Measurements from ENCODE around the gene SBF2.
"Not testable (repeated sequence)": the region's sequence is repeated elsewhere in the genome, so short reads cannot be mapped to it uniquely, and the experiment has no call there.

SBF2 gene

DNA sequence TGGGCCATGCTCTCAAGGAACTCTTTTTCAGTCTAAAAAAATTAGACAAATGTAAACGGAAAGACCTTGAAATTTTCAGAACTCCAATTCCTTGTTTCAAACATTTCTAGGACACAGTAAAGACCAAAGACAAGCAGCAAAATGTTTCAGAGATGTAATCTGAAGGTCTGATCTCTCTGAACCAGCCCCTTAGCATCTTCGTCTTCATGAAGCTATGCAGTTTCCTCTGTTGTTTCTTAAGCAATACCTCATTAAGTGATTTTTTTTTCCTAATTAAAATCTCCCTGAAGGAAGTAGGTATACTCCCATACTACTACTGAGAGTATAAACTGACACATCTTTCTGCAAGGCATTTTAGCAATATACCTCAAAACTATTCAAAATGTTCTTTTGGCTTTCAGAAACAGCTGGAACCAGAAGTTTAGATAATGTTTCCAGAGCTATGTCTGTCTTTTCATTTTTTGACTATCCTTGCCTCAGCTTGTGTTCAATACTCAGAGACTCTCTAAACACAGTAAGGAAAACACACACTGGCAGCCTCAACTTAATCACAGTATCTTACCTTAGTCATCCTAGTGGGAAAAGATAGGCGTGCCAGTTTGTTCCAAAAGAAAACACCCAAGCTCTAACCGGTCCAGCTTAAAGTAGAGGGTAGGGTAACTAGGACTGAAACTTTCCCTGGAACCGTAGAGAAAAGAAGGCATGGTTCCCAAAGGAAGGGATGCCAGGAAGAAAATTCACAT, 25.1 kb downstream of the SBF2 start:
- Histone ChIP-seq H3K4me2 (ENCODE audit: low read depth, low read length, poor library complexity, severe bottlenecking) (no peak overlapping the region), H3K36me3 (ENCODE audit: low read length) (no peaks in the 10 kb centered on the region), H3K9me3 (ENCODE audit: insufficient read depth, low read length) (no peaks in the 10 kb centered on the region), H2AFZ (ENCODE audit: low read depth, low read length, severe bottlenecking) (no peak overlapping the region), H3K79me2 (ENCODE audit: insufficient read depth, low read length) (no peaks in the 10 kb centered on the region), H3K9ac (ENCODE audit: low read length) (no peak overlapping the region), H3K9me2 (replicated peaks; ENCODE audit: insufficient read depth, low read length) (no peaks in the 10 kb centered on the region), H3K27ac (ENCODE audit: low read depth, low read length) (no peak overlapping the region), H3F3A (ENCODE audit: insufficient read depth) (no peaks in the 10 kb centered on the region), H3K27me3 (ENCODE audit: low read length) (no peaks in the 10 kb centered on the region), H3K4me3 (ENCODE audit: insufficient read depth, low read length, poor library complexity, severe bottlenecking) (no peak overlapping the region), H4K20me1 (ENCODE audit: low read depth, low read length) (0 out of 2 replicates have a peak, but pooled peaks cover 7% of the 10 kb centered on the region)
- no peak for TF ChIP-seq EZH2phosphoT487 (conservative IDR thresholded peaks at IDR 0.05; ENCODE audit: low read length)
- no peak for TF ChIP-seq CTCF (IDR thresholded peaks at IDR 0.05; ENCODE audit: insufficient read depth, low read length, poor library complexity, severe bottlenecking)

- TF ChIP-seq EZH2phosphoT487 (conservative IDR thresholded peaks at IDR 0.05; ENCODE audit: low read length) (no peak), CTCF (IDR thresholded peaks at IDR 0.05; ENCODE audit: insufficient read depth, low read length, poor library complexity, severe bottlenecking) (no peak)
- Histone ChIP-seq H3K27ac (ENCODE audit: low read depth, low read length) (no peak overlapping the region), H3K79me2 (ENCODE audit: insufficient read depth, low read length) (no peaks in the 10 kb centered on the region), H3K4me3 (ENCODE audit: insufficient read depth, low read length, poor library complexity, severe bottlenecking) (no peak overlapping the region), H3K9me3 (ENCODE audit: insufficient read depth, low read length) (no peaks in the 10 kb centered on the region), H3K27me3 (ENCODE audit: low read length) (no peaks in the 10 kb centered on the region), H3F3A (ENCODE audit: insufficient read depth) (no peaks in the 10 kb centered on the region), H3K9me2 (replicated peaks; ENCODE audit: insufficient read depth, low read length) (no peaks in the 10 kb centered on the region), H3K9ac (ENCODE audit: low read length) (no peak overlapping the region), H3K4me2 (ENCODE audit: low read depth, low read length, poor library complexity, severe bottlenecking) (no peak overlapping the region), H4K20me1 (ENCODE audit: low read depth, low read length) (no peaks in the 10 kb centered on the region; the same call in 1 of the 2 replicates), H2AFZ (ENCODE audit: low read depth, low read length, severe bottlenecking) (no peak overlapping the region), H3K36me3 (ENCODE audit: low read length) (no peaks in the 10 kb centered on the region)
Measured at GRCh38 chr11:10267821-10268220, 26.2 kb downstream of the SBF2 start.

GRCh38 chr11:10265936-10266335, 28.1 kb downstream of the SBF2 start:
- H3K79me2 ChIP-seq (ENCODE audit: insufficient read depth, low read length): no peaks in the 10 kb centered on the region
- H3K4me2 ChIP-seq (ENCODE audit: low read depth, low read length, poor library complexity, severe bottlenecking): no peak overlapping the region
- H3K9ac ChIP-seq (ENCODE audit: low read length): no peak overlapping the region
- H4K20me1 ChIP-seq (ENCODE audit: low read depth, low read length): no peaks in the 10 kb centered on the region; the same call in 1 of the 2 replicates
- H3K9me2 ChIP-seq (replicated peaks; ENCODE audit: insufficient read depth, low read length): no peaks in the 10 kb centered on the region
- H3F3A ChIP-seq (ENCODE audit: insufficient read depth): no peaks in the 10 kb centered on the region
- H3K4me3 ChIP-seq (ENCODE audit: insufficient read depth, low read length, poor library complexity, severe bottlenecking): no peak overlapping the region
- no peaks in the 10 kb centered on the region for H3K36me3 ChIP-seq (ENCODE audit: low read length)
- no peak overlapping the region for H3K27ac ChIP-seq (ENCODE audit: low read depth, low read length)
- H3K27me3 ChIP-seq (ENCODE audit: low read length): no peaks in the 10 kb centered on the region
- TF ChIP-seq CTCF (IDR thresholded peaks at IDR 0.05; ENCODE audit: insufficient read depth, low read length, poor library complexity, severe bottlenecking) (no peak), EZH2phosphoT487 (conservative IDR thresholded peaks at IDR 0.05; ENCODE audit: low read length) (no peak)
- no peaks in the 10 kb centered on the region for H3K9me3 ChIP-seq (ENCODE audit: insufficient read depth, low read length)
- H2AFZ ChIP-seq (ENCODE audit: low read depth, low read length, severe bottlenecking): no peak overlapping the region

DNA sequence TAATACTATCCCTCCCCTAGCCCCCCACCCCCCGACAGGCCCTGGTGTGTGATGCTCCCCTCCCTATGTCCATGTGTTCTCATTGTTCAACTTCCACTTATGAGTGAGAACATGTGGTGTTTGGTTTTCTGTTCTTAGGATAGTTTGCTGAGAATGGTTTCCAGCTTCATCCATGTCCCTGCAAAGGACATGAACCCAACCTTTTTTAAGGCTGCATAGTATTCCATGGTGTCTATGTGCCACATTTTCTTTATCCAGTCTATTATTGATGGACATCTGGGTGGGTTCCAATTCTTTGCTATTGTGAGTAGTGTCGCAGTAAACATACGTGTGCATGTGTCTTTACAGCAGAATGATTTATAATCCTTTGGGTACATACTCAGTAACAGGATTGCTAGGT, 29.3 kb downstream of the SBF2 start:
- H3F3A ChIP-seq (ENCODE audit: insufficient read depth); H3K27ac ChIP-seq (ENCODE audit: low read depth, low read length); H3K9me3 ChIP-seq (ENCODE audit: insufficient read depth, low read length); H3K4me3 ChIP-seq (ENCODE audit: insufficient read depth, low read length, poor library complexity, severe bottlenecking); H3K9ac ChIP-seq (ENCODE audit: low read length); H4K20me1 ChIP-seq (ENCODE audit: low read depth, low read length); H2AFZ ChIP-seq (ENCODE audit: low read depth, low read length, severe bottlenecking); H3K79me2 ChIP-seq (ENCODE audit: insufficient read depth, low read length); H3K27me3 ChIP-seq (ENCODE audit: low read length); H3K4me2 ChIP-seq (ENCODE audit: low read depth, low read length, poor library complexity, severe bottlenecking); H3K36me3 ChIP-seq (ENCODE audit: low read length); H3K9me2 ChIP-seq (replicated peaks; ENCODE audit: insufficient read depth, low read length): not testable (repeated sequence)

Measured in SU-DHL-6 (cell line).